ENCODE results near the gene ZFHX3.

DNA sequence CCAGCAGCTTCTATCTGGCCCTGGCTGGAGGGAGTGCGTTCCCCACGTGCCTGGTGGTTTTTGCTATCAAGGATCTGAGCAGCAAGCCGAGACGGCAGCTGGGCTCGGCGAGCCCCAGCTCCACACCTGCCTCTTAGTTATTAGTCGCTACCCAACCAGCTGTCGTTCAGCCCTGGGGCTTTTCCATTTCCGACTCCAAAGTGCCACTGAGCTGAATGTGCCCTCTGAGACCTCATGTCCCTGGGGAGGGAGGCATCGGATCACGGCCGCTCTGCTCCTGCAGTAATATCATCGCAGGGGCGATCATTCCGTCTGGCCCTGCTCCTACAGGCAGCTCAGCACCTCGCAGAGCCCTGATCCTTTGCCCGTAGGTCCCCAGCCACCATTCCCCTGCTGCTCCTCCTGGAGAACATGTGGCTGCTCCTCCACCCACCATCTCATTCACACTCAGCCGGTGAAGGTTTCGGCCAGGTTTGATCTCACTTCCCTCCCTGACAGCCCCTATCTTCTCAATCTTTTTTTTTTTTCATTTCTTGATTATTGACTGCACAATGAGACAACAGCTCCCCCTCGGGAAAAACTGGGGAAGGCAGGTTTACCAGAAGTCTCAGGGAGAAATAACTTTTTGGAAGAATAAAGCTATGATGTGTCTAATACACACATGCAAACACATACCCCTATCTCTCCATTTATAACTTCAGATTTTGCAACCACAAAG, 86.7 kb downstream of the ZFHX3 start:
- TF ChIP-seq, protein P1, sequence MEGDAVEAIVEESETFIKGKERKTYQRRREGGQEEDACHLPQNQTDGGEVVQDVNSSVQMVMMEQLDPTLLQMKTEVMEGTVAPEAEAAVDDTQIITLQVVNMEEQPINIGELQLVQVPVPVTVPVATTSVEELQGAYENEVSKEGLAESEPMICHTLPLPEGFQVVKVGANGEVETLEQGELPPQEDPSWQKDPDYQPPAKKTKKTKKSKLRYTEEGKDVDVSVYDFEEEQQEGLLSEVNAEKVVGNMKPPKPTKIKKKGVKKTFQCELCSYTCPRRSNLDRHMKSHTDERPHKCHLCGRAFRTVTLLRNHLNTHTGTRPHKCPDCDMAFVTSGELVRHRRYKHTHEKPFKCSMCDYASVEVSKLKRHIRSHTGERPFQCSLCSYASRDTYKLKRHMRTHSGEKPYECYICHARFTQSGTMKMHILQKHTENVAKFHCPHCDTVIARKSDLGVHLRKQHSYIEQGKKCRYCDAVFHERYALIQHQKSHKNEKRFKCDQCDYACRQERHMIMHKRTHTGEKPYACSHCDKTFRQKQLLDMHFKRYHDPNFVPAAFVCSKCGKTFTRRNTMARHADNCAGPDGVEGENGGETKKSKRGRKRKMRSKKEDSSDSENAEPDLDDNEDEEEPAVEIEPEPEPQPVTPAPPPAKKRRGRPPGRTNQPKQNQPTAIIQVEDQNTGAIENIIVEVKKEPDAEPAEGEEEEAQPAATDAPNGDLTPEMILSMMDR (IDR thresholded peaks at IDR 0.05; ENCODE audit: extremely low read depth in 1 of 2, insufficient read depth in 1 of 2, low read depth in 1 of 2, low read length in 2 of 2), result peak; percentile 16 to 20
- TF ChIP-seq POLR2A (IDR thresholded peaks at IDR 0.05; ENCODE audit: low read depth, low read length), result no peak
- no peak for TF ChIP-seq EZH2 (IDR thresholded peaks at IDR 0.05; ENCODE audit: borderline replicate concordance, low read depth, low read length, severe bottlenecking)
- no peak for TF ChIP-seq JUN (IDR thresholded peaks at IDR 0.05; ENCODE audit: borderline replicate concordance, insufficient read depth, insufficient read length, low read depth)
- TF ChIP-seq MYC (IDR thresholded peaks at IDR 0.05; ENCODE audit: low read depth, low read length), result no peak
- TF ChIP-seq POLR2AphosphoS5 (IDR thresholded peaks at IDR 0.05; ENCODE audit: insufficient read depth, low read depth, low read length), result no peak
- TF ChIP-seq, protein P2, sequence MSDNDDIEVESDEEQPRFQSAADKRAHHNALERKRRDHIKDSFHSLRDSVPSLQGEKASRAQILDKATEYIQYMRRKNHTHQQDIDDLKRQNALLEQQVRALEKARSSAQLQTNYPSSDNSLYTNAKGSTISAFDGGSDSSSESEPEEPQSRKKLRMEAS (IDR thresholded peaks at IDR 0.05; ENCODE audit: insufficient read depth, insufficient read length), result no peak

All from endothelial cell of umbilical vein (primary cell).